Hepatic stellate cell (primary cell): ENCODE results near the gene SORBS2.
"Not testable (repeated sequence)": the region's sequence is repeated elsewhere in the genome, so short reads cannot be mapped to it uniquely, and the experiment has no call there.

Experiments used
- DNase-seq: peaks from one replicate; pipeline ENCODE4 v3.0.0; 2011; ENCODE audit warnings: low spot score

SORBS2 gene

DNA sequence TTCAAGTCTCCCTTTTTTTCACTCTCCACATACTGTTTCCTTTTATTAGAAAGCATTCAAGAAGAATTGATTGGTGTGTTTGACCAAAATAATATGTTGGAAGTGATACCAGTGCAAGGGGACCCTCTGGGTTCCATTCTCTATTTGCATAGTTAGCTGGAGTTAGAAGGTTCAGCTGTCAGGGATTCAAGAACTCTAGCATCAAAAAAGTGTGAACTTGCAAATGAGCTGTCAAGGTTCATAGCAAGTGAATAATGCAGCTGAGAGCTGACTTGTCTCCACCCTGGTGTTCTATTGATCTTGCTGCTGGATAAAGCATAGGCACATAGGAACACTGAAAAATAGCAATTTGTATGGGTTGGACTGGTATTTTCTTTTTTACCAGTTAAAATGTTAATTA, 73.2 kb downstream of the SORBS2 start:
- no peak for DNase-seq

DNA sequence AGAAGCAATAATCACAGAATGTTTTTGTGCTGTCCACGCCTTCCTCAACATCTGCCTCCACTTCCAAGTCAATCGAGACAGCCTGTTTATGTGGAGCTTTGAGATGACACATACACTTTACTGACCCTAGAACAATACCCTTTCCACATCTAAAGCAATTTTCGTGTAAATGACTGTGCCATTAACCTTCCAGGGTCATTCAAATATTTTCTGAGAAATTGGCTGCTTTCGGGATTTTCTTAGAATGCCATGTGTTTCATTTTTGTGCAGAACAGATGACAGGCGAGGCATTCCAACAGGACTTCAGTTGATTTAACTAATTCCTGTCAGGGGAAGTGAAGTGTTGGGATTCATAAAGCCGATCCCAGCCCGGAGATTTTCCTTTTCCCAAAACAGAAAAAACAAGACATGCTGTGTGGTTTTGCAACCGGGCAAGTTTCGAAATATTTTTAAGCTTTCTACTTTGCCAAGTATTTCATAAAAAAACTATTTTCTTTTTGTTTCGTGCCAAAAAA, 73.9 kb downstream of the SORBS2 start:
- DNase-seq: peak; percentile 63

DNA sequence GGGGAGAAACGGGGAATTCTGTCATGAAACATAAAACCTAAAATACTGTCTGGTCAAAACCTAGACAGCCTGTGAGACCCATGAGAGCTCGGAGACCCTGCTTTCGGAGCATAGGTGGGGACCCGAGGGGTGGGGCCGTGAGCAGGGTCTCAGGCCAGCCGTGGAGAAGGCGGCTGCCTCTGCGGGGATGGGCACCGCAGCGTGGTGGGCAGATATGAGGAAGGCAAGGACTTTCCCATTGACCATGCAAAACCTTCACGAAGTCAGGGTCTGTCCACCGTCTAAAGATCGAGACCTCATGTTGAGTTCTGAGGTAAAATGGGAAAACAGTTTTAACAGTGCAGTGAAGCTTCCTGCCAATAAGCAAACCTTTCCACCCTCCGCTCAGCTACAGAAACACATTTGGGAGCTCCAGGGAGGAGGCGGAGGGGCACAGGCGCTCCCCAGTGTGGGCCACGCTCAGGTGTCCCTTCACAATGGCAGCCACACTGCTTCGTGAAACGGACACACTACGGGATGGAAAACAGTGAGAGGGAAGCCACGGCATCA, 74.4 kb downstream of the SORBS2 start:
- no peak for DNase-seq

DNA sequence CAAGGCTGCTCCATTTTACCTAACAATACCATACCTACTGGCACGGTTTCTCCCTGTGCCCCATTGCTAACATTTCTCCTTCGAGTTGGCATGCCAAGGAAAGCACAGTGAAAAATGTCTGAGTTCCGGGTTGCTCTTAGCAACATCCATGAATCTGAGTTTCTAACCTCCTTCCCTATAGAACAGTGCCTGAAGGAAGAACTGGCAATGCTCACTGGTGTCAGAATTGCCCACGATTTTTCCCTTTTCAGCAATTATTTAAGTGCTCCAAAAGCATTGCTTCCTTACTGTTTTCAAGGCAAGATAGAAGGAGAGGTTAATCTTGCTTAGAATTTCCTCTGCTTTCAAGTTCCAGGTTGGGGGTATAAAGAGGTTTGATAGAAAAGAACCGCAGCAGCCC, 75.1 kb downstream of the SORBS2 start:
- DNase-seq: no peak

DNA sequence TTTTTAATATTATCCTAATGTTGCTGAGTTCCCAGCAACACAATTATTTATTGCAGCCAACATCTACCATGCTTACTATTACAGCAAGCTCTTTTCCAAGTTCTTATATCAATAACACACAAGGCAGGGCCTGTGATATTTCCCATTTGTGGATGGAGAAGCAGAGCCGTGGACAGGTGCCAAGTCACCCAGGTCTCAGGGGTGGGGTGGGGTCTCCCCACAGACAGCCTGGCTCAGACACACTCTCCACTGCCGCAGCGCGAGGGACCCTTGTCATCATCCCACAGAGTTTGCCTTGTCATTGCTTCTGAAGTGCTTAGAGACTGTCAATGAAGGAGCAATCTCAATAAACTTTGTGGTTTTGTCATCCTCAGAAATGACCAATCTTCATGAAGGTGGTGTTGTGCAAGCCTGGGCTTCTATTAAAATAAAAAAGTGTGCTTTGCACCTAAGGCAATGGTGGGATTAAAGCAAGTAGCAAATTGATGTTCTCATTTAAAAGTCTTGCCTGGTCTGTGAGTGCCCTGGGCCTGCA, 76.1 kb downstream of the SORBS2 start:
- no peak for DNase-seq

DNA sequence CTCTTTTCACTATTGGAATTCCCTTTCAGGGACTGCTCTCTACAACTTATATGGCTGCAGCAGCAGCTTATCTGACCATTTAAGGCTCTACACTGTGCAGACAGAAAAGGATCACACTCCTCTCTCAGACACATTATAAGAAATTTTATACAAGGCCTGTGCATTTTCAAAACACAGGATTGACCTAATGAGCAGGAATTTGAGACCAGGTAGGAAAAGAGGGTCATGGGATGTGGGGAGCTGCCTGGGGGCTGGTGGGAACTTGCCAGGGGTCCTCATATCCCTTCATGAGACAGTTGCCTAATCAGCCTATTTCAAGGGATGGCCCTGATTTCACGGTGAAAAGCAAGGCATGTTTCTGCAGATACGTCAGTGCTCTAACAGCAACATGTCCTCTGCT, 77.1 kb downstream of the SORBS2 start:
- no peak for DNase-seq

DNA sequence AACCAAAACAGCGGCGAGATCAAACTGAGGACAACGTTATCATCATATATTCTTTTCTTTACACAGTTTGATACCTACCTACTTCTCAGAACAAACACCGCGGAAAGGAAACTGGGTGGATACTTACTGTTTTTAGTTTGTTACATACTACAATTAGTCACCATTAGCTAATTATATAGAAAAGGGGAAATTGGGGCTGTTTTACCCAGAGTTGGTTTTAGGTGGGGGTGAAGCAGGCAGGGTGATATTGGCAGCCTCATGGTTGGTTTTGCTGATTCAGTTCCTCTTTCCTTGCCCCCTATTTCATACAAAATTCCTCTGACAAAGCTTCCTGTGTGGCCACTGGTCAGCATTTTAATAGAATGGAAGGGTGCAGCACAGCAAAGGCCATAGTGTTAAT, 77.8 kb downstream of the SORBS2 start:
- no peak for DNase-seq

DNA sequence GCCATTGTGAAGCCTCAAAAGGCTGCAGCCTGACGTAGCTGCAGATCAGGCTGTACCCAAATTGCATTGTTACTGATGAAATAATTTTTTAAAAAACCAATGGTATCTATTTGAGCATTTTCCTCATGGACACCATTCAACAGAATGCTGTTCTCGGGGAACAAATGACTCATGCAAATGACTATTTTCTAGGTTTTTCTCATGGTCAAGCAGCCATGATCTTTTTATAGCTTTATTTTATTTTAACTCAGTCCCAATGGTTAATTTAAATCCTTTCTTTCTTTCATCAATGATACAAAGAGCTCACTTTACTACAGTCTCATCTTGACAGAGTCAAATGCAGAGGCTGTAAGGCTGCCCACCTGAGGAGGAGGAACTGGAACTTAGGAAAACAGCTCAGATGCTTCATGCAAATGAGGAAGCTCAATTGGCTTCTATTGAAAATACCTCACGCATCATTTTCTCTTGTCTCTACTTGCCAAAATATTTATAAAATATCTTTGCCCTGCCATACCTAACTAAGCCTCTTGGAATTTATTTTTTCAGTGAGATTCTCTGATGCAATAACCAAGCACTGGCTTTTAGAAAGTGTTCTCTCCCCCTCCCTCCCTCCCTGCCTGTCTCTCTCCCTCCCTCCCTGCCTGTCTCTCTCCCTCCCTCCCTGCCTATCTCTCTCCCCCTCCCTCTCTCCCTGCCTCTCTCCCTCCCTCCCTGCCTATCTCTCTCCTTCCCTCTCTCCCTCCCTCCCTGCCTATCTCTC, 81.0 kb downstream of the SORBS2 start:
- no peak for DNase-seq

DNA sequence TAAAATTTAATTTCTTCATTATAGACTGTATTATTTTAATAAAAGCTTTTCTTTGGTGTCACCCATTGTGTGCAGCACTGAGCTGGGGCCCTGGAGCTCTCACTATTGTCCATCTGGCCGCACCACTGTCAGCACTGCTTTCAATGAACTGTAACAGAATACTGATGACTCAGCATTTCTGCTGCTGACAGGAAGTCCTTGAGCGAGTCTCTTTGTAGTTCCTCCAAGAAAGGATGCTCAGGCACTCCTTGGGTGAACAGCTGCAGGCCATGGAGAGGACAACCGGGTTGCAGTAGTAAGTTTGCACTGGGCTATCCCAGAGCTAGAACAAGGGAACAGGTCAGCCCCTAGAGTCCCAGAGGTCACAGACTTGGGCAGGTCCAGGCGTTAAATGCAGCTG, 81.6 kb downstream of the SORBS2 start:
- DNase-seq: no peak

DNA sequence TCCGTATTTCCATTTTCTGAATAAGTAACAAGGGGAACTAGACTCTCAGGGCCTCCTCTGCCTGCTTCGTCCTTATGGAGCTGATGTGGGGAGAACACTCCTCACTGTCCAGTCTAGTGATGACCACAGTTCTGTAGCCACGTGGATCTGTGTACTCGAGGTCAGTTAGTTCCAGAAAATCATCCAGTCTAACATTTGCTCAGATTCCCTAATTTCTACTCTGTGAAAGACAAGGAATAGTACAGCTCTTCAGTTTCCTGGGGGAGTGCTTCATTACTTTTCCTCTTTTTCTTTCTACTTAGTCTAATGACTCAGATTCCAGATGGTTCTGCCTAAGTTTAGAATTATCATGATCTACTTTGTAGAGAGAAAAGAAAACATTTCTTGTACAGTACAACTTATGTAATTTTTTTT, 82.6 kb downstream of the SORBS2 start:
- DNase-seq: no peak

DNA sequence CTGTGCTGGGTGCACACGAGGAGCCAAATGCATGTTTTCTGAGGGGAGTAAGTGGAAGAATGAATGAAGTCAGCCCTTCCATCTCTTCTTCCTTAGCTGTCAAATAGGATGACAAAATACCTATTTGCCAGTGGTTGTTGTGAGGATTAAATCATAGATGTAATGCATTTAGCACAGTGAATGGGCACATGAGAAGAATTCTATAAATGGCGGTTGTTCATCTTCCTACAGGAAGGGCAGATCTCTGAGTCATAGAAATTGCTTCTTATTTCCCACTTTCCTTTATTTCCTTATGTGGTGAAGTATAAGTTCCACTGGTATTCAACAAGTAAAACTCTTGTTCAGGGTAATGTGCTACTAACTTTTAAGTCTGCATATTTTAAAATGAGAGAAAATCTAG, 83.1 kb downstream of the SORBS2 start:
- no peak for DNase-seq

DNA sequence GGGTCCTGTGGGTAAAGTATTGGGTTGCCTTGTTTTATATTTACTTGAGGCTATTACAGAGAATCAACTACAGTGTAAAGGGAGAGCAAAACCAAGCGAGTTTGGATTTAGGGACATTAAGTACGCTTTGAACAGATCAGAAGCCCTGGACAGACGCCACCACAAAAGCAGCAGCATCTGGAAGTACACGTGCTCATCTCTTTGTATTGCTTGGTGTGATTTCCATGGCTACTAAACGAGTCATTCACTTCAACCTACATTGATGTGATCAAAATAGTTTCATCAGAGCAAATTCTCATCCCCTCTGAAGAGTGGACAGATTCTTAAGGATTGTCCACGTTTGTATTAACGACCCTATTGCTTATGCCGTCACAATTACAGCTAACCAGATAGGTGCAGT, 85.1 kb downstream of the SORBS2 start:
- no peak for DNase-seq

DNA sequence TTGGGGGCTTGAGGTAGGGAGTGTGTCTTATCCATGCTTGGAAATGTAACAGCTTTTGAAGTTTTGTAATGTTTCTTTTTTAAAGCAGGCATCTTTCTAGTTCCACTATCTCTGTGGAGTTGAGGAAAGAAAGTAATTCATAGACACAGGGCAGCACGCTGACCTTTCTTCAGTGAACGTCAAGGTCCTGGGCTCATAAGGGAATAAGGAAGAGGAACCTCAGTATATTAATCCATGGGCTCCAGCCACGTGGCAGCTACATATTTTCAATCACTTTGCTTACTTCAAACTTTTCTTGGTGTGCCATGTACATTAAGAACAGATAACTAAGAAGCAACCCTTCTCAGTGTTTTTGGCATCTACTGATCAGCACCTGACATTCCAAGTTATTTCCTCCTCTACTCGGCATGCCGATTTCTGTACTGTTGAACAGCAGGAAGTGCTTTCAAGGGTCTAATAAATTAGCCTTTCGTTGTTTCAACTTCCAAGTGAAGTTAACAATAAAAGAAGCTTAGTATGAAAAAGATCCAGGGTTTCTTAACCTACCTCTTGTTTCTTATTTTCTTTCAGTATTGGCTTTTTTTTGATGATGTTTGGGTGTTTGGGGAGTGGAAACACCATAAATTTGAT, 88.2 kb downstream of the SORBS2 start:
- no peak for DNase-seq

DNA sequence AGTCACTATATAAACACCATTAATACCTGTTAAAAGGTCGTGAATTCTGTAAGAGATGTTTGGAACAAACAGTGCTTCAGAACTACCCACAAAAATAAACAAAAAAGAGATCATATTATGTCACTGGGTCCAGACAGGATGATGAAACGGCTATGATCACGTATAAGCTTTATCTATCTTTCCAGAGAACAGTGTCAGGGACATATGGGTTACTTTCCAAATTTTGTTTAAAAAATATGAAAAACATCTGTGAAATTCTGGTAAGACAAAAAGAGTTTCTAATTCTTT, 90.0 kb downstream of the SORBS2 start:
- no peak for DNase-seq

DNA sequence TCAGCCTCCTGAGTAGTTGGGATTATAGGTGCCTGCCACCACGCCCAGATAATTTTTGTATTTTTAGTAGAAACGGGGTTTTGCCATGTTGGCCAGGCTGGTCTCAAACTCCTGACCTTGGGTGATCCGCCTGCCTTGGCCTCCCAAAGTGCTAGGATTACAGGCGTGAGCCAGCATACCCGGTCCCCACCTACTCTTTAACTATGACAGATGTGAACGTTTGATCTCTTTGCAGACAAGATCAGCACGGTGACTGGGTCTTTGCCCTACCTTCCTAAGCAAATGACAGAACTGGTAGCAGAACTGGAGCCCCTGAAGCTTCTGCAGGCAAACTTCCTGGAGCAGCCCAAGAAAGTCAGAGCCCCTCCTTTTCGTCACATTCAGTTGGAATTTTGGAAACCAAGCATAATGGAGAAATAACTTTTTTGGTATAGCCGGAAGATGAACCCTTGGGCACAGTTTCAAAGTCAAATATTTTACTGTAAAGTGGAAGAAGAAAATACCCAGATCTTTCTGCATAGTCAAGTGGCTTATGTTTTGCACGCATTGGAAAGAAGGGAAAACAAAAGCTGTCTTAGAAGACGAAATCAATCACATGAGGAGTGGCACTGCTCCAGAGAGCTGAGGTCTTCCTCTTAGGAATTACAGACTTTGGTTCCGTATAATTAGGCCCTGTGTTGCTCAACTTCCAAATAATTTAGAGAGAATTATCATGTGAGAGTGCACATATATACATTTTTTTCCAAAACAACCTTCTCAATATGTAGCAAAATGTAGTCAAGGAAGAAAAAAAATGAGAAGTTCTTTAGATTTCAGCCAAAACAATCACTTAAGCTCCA, 90.6 kb downstream of the SORBS2 start:
- DNase-seq: no peak

DNA sequence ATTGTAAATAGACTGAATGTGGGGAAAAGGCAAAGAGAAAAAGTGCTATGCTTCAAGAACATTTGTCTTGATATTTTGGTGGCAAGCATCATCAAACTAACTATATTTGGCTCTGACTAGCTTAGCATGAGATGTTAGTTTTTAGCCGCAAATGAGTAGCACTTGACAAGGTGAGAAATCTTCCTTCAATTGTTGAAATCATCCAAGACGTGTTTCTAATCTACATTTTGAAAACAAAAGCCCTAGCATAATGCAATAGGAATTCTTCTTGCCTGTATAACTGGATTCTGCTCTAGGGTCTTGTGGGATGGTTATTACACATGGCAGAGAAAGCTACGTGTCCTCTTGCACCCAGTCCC, 92.5 kb downstream of the SORBS2 start:
- no peak for DNase-seq

DNA sequence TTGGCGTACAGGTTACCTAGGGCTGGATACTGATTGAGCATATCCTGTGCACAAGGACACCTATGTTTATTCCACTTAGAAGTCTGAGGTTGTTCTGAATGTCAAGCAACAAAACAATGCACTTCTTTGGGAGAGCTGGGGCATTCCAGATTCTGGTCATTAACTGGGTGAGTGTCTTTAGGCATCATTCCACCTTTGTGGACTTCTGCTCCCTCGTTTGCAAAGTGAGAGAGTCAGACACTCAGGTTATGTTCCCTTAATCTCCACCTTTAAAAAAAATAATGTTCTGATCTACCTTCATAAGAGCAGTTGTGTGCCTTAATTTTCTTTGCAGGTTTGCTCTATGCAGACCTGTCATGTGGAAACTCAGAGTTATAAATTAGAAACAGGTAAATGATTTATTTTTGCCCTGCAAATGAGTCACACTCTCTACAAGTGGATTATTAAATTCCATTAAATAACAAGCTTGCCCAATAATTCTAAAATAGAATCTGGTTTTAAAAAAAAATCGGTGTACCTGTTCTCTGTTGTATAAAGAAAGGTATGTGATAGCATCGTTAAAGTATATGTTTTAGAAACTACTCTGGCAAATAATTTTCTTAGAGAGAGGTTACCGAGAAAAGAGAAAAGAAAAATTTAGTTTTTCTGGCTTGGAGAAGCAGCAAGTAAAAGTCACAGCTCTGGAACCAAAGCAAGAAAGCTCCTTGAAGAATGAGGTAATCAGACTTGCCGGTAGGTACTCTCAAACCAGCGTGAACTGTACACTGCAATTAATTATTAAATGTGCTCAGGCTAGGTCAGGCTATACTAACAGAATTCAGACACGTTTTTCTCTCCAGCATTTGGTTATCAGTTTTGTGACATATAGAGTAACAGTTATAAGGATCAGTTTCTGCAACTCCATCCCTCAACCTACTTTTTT, 93.2 kb downstream of the SORBS2 start:
- no peak for DNase-seq

DNA sequence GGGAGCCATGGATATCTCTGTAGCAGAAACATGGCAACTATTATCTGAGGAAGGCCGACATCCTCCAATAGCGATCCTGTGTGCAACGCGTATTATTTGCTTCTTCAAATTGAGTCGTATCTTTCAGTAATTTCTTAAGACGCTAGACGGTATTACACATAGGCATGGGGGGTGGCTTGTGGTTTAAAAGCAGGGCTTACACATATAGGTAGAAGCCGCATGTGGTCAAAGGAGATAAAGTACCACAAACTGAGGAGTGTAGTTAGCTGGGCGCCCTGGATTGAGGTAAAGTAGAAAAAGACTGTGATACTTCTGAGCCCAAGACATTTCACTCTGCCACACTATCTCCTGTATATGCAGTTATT, 94.6 kb downstream of the SORBS2 start:
- DNase-seq: no peak

DNA sequence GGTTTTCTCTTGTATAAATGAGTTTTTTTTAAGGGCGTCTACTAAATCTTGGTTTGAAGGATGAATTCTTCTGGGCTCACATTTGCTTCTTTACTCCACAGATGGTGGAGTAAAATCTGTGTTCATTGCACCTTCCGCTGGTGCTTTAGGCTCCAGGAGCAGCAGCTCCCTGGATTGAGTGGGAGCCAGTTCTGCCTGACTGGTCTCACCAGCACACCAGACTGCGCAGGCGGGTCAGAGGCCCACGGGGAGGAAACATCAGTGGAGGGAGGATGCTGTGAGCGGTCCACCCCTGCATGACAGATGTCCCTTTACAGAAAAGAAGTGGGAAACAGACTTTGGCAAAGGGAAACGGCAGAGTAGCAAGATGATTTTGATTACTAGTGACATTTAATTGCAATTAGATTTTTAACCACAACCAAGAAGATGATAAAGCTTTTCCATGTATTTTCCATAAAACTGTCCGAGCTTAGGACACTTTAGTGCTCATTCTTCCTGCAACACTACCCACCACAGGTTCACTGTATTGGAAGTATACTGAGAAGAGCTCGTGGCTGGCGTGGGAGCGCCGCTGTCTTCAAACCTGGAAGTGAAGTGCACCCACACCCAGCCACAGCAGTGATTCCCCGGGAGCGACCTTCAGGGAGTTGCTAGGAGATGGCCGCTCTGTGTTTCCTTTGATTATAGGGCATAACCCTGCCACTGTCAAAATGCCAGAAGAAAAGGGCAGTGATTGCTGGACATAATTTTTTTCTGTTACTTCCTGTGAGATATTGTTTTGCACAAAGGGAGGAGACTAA, 95.2 kb downstream of the SORBS2 start:
- DNase-seq: no peak

DNA sequence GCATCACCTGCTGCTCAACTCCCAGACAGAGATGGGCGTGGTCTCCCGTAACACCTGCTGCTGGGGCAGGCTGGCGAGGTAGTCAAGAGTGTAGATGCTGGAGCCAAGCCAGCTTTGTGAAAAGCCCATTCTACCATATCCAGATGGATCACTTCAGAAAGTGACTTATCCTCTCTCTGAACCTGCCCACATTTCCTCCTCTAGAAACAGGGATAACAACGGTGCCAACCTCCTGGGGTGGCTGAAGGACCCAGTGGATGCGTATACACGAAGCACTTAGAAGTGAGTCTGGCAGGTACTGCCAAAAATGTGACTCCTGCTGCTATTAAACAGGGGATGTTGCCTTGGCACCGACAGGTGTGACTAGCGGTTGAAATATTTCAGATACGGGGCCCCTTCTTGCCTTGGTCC, 95.8 kb downstream of the SORBS2 start:
- no peak for DNase-seq

DNA sequence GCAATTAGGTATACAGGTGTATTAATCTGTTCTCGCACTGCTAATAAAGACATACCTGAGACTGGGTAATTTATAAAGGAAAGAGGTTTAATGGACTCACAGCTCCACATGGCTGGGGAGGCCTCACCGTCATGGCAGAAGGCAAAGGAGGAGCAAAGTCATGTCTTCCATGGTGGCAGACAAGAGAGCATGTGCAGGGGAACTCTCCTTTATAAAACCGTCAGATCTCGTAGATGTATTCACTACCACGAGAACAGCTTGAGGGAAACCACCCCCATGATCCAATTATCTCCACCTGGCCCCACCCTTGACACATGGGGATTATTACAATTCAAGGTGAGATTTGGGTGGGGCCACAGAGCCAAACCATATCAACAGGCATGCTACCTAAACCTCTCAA, 97.5 kb downstream of the SORBS2 start:
- DNase-seq: not testable (repeated sequence)
